HepG2 (cell line): Measurements from ENCODE around the gene MAJIN. TPM values are rescaled to one million over a fixed set of nuclear protein-coding genes. Genes with fewer than 3 reads are reported as not detected.
A peak's percentile ranks its signal among the peaks of the same experiment; 100 is the strongest.

Experiments used
- DR1 ChIP-seq: sonication (generic); formaldehyde crosslinking; IDR thresholded peaks from 2 replicates; pipeline ENCODE4 v1.8.0; 2021; ENCODE audit warnings: mild to moderate bottlenecking, missing genetic modification reagents, inconsistent platforms
- FOXM1 ChIP-seq: sonication (generic); formaldehyde crosslinking; IDR thresholded peaks from 2 replicates; pipeline ENCODE4 v1.5.0; 2020; ENCODE audit warnings: missing genetic modification reagents
- HCFC1 ChIP-seq: fragments of 150-350 bp; IDR thresholded peaks from 2 replicates; pipeline ENCODE4 v1.6.1; 2014; ENCODE audit warnings: low read depth, low read length
- HOXA3 ChIP-seq: sonication (generic); formaldehyde crosslinking; IDR thresholded peaks from 2 replicates; pipeline ENCODE4 v1.5.0; 2020; ENCODE audit warnings: missing genetic modification reagents
- KLF15 ChIP-seq: sonication (generic); formaldehyde crosslinking; IDR thresholded peaks from 2 replicates; pipeline ENCODE4 v1.8.1; 2023; ENCODE audit warnings: borderline replicate concordance, mild to moderate bottlenecking, inconsistent platforms, missing genetic modification reagents, mixed read lengths
- KMT2B ChIP-seq: IDR thresholded peaks from 2 replicates; pipeline ENCODE4 v1.6.1; 2016; ENCODE audit warnings: missing genetic modification reagents, missing compliant biosample characterization
- MXI1 ChIP-seq: IDR thresholded peaks from 3 replicates; pipeline ENCODE4 v1.6.1; 2012; ENCODE audit warnings: low read depth, low read length, inconsistent platforms, borderline replicate concordance
- PAWR ChIP-seq: sonication (generic); formaldehyde crosslinking; IDR thresholded peaks from 2 replicates; pipeline ENCODE4 v1.4.0; 2020; ENCODE audit warnings: missing genetic modification reagents, mild to moderate bottlenecking, borderline replicate concordance
- RBFOX2 ChIP-seq: fragments of 200-400 bp; formaldehyde crosslinking; IDR thresholded peaks from 2 replicates; pipeline ENCODE4 v1.6.1; 2017; ENCODE audit warnings: low read depth, mild to moderate bottlenecking, low read length
- TGIF2 ChIP-seq: IDR thresholded peaks from 2 replicates; pipeline ENCODE4 v1.6.1; 2016; ENCODE audit warnings: control low read depth, missing compliant biosample characterization
- THAP11 ChIP-seq: IDR thresholded peaks from 2 replicates; pipeline ENCODE4 v1.6.1; 2016; ENCODE audit warnings: missing biosample characterization, missing genetic modification reagents
- YY1 ChIP-seq: IDR thresholded peaks from 2 replicates; pipeline ENCODE4 v1.6.1; 2011; ENCODE audit warnings: low read length, low read depth, moderate library complexity, mild to moderate bottlenecking; ENCODE audit not compliant: insufficient read depth, insufficient replicate concordance
- ZFYVE20 ChIP-seq: sonication (generic); formaldehyde crosslinking; IDR thresholded peaks from 2 replicates; pipeline ENCODE4 v1.8.0; 2023; ENCODE audit warnings: low read depth, mild to moderate bottlenecking, moderate library complexity, missing genetic modification reagents, borderline replicate concordance
- ZNF101 ChIP-seq: sonication (generic); formaldehyde crosslinking; IDR thresholded peaks from 2 replicates; pipeline ENCODE4 v1.4.0; 2020; ENCODE audit warnings: mild to moderate bottlenecking, low read depth, missing genetic modification reagents, borderline replicate concordance
- ZNF205 ChIP-seq: IDR thresholded peaks from 2 replicates; pipeline ENCODE4 v1.6.1; 2018; ENCODE audit warnings: missing biosample characterization, missing genetic modification reagents
- ZNF230 ChIP-seq: sonication (generic); formaldehyde crosslinking; IDR thresholded peaks from 2 replicates; pipeline ENCODE4 v1.4.0; 2020; ENCODE audit warnings: mild to moderate bottlenecking, missing genetic modification reagents
- ZNF496 ChIP-seq: sonication (generic); formaldehyde crosslinking; IDR thresholded peaks from 2 replicates; pipeline ENCODE4 v1.8.1; 2023; ENCODE audit warnings: mild to moderate bottlenecking, moderate library complexity, missing genetic modification reagents; ENCODE audit not compliant: insufficient replicate concordance
- ZNF547 ChIP-seq: sonication (generic); formaldehyde crosslinking; IDR thresholded peaks from 2 replicates; pipeline ENCODE4 v1.5.1; 2020; ENCODE audit warnings: mild to moderate bottlenecking, missing genetic modification reagents
- ZNF589 ChIP-seq: sonication (generic); formaldehyde crosslinking; conservative IDR thresholded peaks from 2 replicates; pipeline ENCODE4 v1.8.0; 2022; ENCODE audit warnings: mild to moderate bottlenecking, moderate library complexity, missing genetic modification reagents
- ZNF670 ChIP-seq: sonication (generic); formaldehyde crosslinking; IDR thresholded peaks from 2 replicates; pipeline ENCODE4 v1.8.0; 2022; ENCODE audit warnings: mild to moderate bottlenecking, missing genetic modification reagents, borderline replicate concordance
- ZNF674 ChIP-seq: sonication (generic); formaldehyde crosslinking; IDR thresholded peaks from 2 replicates; pipeline ENCODE4 v1.5.0; 2020; ENCODE audit warnings: low read depth, mild to moderate bottlenecking, missing genetic modification reagents
- ZNF7 ChIP-seq: IDR thresholded peaks from 2 replicates; pipeline ENCODE4 v1.6.1; 2016; ENCODE audit warnings: missing biosample characterization, missing genetic modification reagents
- ZNF737 ChIP-seq: sonication (generic); formaldehyde crosslinking; IDR thresholded peaks from 2 replicates; pipeline ENCODE4 v1.5.0; 2020; ENCODE audit warnings: missing genetic modification reagents, mild to moderate bottlenecking, borderline replicate concordance
- ZNF788 ChIP-seq: sonication (generic); formaldehyde crosslinking; IDR thresholded peaks from 2 replicates; pipeline ENCODE4 v1.5.0; 2020; ENCODE audit warnings: mild to moderate bottlenecking, missing genetic modification reagents, borderline replicate concordance
- polyA plus RNA-seq, 8 experiments: library from polyadenylated mRNA; depleted of rRNA in 3 of 8; stranded (reverse) in 7 of 8; unstranded in 1 of 8; fragments of >200 nt; fragmentation: Illumina TruSeq in 4 of 8; extraction: Trizol in 4 of 8; gene quantifications; 2 replicates each; pipeline versions ENCODE4 v1.2.1 to v1.2.3, GENCODE V29; 2011 to 2016; ENCODE audit warnings: low read depth in 4 of 8, missing spikeins in 1 of 8, mixed read lengths in 1 of 8; ENCODE audit not compliant: insufficient read depth in 1 of 8
- total RNA-seq, 5 experiments: library from RNA; depleted of rRNA; stranded (reverse); fragments of >200 nt; fragmentation: Illumina TruSeq; extraction: Trizol; gene quantifications; 2 replicates each; pipeline ENCODE4 v1.2.3, GENCODE V29; 2016; ENCODE audit warnings: low read depth in 1 of 5
- TF ChIP-seq, protein P1 (sequence below): sonication (generic); formaldehyde crosslinking; IDR thresholded peaks from 2 replicates; pipeline ENCODE4 v1.4.0; 2020; ENCODE audit warnings: missing genetic modification reagents, mild to moderate bottlenecking, borderline replicate concordance
- TF ChIP-seq, protein P2 (sequence below): sonication (generic); formaldehyde crosslinking; IDR thresholded peaks from 2 replicates; pipeline ENCODE4 v1.9.0; 2022; ENCODE audit warnings: low read depth, missing genetic modification reagents
- TF ChIP-seq, protein P3 (sequence below): IDR thresholded peaks from 2 replicates; pipeline ENCODE4 v1.6.1; 2016; ENCODE audit warnings: missing biosample characterization, missing genetic modification reagents, low read depth

The MAJIN gene
- total and polyA plus RNA-seq, 2 of the 13 experiments (the other 11 are each of a cell fraction or from before 2014, with no cell fraction given): not detected

- TF ChIP-seq ZNF547 (no peak; the same call in 1 of the 2 replicates), DR1 (CRISPR knock-in tag) (peak; percentile 55; the same call in 1 of the 2 replicates), ZNF496 (CRISPR knock-in tag) (no peak), KMT2B (CRISPR knock-in tag) (no peak), ZNF205 (CRISPR knock-in tag) (no peak), YY1 (peak; percentile 19), TGIF2 (CRISPR knock-in tag) (peak; percentile 57; the same call in 1 of the 2 replicates), THAP11 (CRISPR knock-in tag) (peak; percentile 79), KLF15 (CRISPR knock-in tag) (0 out of 2 replicates have a peak, but pooled peaks have one; percentile 68), HOXA3 (peak; percentile 89), ZFYVE20 (CRISPR knock-in tag) (no peak), PAWR (CRISPR knock-in tag) (no peak), ZNF674 (CRISPR knock-in tag) (no peak), ZNF737 (CRISPR knock-in tag) (no peak), RBFOX2 (peak; percentile 46), ZNF101 (CRISPR knock-in tag) (no peak), MXI1 (peak; percentile 81; the same call in 2 of the 3 replicates), HCFC1 (no peak), FOXM1 (CRISPR knock-in tag) (no peak), ZNF7 (CRISPR knock-in tag) (no peak), ZNF589 (CRISPR knock-in tag) (no peak), ZNF788 (CRISPR knock-in tag) (peak; percentile 66; the same call in 1 of the 2 replicates), ZNF230 (CRISPR knock-in tag) (no peak; the same call in 1 of the 2 replicates), ZNF670 (CRISPR knock-in tag) (no peak)
- TF ChIP-seq, protein P1, sequence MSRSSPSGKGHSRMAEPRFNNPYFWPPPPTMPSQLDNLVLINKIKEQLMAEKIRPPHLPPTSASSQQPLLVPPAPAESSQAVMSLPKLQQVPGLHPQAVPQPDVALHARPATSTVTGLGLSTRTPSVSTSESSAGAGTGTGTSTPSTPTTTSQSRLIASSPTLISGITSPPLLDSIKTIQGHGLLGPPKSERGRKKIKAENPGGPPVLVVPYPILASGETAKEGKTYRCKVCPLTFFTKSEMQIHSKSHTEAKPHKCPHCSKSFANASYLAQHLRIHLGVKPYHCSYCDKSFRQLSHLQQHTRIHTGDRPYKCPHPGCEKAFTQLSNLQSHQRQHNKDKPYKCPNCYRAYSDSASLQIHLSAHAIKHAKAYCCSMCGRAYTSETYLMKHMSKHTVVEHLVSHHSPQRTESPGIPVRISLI (CRISPR knock-in tag): peak; percentile 31; the same call in 1 of the 2 replicates
- TF ChIP-seq, protein P2, sequence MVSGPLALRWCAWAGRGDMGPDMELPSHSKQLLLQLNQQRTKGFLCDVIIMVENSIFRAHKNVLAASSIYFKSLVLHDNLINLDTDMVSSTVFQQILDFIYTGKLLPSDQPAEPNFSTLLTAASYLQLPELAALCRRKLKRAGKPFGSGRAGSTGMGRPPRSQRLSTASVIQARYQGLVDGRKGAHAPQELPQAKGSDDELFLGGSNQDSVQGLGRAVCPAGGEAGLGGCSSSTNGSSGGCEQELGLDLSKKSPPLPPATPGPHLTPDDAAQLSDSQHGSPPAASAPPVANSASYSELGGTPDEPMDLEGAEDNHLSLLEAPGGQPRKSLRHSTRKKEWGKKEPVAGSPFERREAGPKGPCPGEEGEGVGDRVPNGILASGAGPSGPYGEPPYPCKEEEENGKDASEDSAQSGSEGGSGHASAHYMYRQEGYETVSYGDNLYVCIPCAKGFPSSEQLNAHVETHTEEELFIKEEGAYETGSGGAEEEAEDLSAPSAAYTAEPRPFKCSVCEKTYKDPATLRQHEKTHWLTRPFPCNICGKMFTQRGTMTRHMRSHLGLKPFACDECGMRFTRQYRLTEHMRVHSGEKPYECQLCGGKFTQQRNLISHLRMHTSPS: peak; percentile 99
- TF ChIP-seq, protein P3, sequence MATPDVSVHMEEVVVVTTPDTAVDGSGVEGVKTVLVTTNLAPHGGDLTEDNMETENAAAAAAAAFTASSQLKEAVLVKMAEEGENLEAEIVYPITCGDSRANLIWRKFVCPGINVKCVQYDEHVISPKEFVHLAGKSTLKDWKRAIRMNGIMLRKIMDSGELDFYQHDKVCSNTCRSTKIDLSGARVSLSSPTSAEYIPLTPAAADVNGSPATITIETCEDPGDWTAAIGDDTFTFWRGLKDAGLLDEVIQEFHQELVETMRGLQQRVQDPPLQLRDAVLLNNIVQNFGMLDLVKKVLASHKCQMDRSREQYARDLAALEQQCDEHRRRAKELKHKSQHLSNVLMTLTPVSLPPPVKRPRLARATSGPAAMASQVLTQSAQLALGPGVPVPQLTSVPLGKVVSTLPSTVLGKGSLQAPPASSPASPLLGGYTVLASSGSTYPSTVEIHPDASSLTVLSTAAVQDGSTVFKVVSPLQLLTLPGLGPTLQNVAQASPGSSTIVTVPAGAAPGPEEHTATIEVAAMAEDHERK (CRISPR knock-in tag): no peak
Measured at GRCh38 chr11:64894070-64894811, 77.7 kb downstream of the MAJIN start (continued).
